Tibial nerve (tissue), 4 donors: ENCODE data around the gene RCOR2. TPM values are rescaled to one million over a fixed set of nuclear protein-coding genes. Genes with fewer than 3 reads are reported as not detected.

Source experiments
- DNase-seq, 2 donors: peaks; one replicate each; pipeline ENCODE4 v3.0.0-alpha.2; 2019; ENCODE audit warnings: low spot score in 2 of 2
- H3K27ac ChIP-seq, 4 donors: fragments of 200-600 bp; sonication (generic) in 3 of 4; one replicate each; pipeline ENCODE4 v1.5.1; 2017 to 2019; ENCODE audit warnings: mild to moderate bottlenecking in 1 of 4
- H3K27me3 ChIP-seq, 2 donors: fragments of 200-600 bp; sonication (generic) in 1 of 2; one replicate each; pipeline versions ENCODE4 v1.5.1 to v1.6.0; 2017 to 2019
- H3K36me3 ChIP-seq, 3 donors: fragments of 200-600 bp; sonication (generic); one replicate each; pipeline ENCODE4 v1.5.1; 2018 to 2019
- H3K4me1 ChIP-seq, 4 donors: fragments of 200-600 bp; sonication (generic) in 3 of 4; one replicate each; pipeline ENCODE4 v1.5.1; 2017 to 2019
- H3K4me3 ChIP-seq, 4 donors: fragments of 200-600 bp; sonication (generic) in 3 of 4; one replicate each; pipeline ENCODE4 v1.5.1; 2017 to 2019; ENCODE audit warnings: mild to moderate bottlenecking in 1 of 4, moderate library complexity in 1 of 4
- H3K9me3 ChIP-seq, 4 donors: fragments of 200-600 bp; sonication (generic) in 3 of 4; one replicate each; pipeline ENCODE4 v1.5.1; 2017 to 2019
- CTCF ChIP-seq, 5 experiments: fragments of 200-600 bp in 3 of 5; fragments of 450-650 bp in 2 of 5; sonication (generic) in 3 of 5; IDR thresholded peaks; one replicate each; pipeline ENCODE4 v1.5.1; 2016 to 2019; ENCODE audit warnings: antibody characterized with exemption in 5 of 5, mild to moderate bottlenecking in 3 of 5, moderate library complexity in 2 of 5
- EP300 ChIP-seq, 2 donors: sonication (generic); formaldehyde crosslinking; IDR thresholded peaks; one replicate each; pipeline ENCODE4 v1.6.1; 2017; ENCODE audit warnings: antibody characterized with exemption in 2 of 2, mild to moderate bottlenecking in 1 of 2
- POLR2A ChIP-seq, 2 donors: fragments of 450-650 bp; IDR thresholded peaks; one replicate each; pipeline ENCODE4 v1.6.1; 2017; ENCODE audit warnings: antibody characterized with exemption in 2 of 2, mild to moderate bottlenecking in 2 of 2, moderate library complexity in 2 of 2
- WGBS, 2 donors: methylation state at CpG; one replicate each; pipeline ENCODE4 v1.1.5; 2018; 5-methylcytosine and 5-hydroxymethylcytosine counted together
- total RNA-seq, 4 donors: library from RNA; depleted of rRNA; stranded (reverse); fragments of >200 nt; gene quantifications; one replicate each; pipeline ENCODE4 v1.1.0, GENCODE V29; 2016

The RCOR2 gene
- total RNA-seq, 4 donors from 2014 or later, result 0.22 to 1.6 TPM; not detected in 2

GRCh38 chr11:63923319-63923718, 6.4 kb upstream of the RCOR2 start:
- no peak overlapping the region for H3K27ac ChIP-seq

GRCh38 chr11:63922673-63923192, 5.8 kb upstream of the RCOR2 start:
- Histone ChIP-seq H3K4me3 (no peak overlapping the region), H3K27me3 (no peaks in the 10 kb centered on the region), H3K9me3 (no peaks in the 10 kb centered on the region), H3K36me3 (no peaks in the 10 kb centered on the region), H3K4me1 (peaks cover 0 to 31% (median 23%) of the 10 kb centered on the region in 4 donors), H3K27ac (no peak overlapping the region)
- TF ChIP-seq CTCF (IDR thresholded peaks at IDR 0.05), result no peak
- no peak for TF ChIP-seq EP300 (IDR thresholded peaks at IDR 0.05)
- no peak for TF ChIP-seq POLR2A (IDR thresholded peaks at IDR 0.05)
- DNase-seq, result no peak
- WGBS, 2 donors, result 77 to 79% methylated on average over 2 of the region's 2 CpGs

More at GRCh38 chr11:63923319-63923718, 6.4 kb upstream of the RCOR2 start:
- WGBS, 2 donors, result 47% methylated on average over 4 of the region's 4 CpGs
- Histone ChIP-seq H3K27me3 (no peaks in the 10 kb centered on the region), H3K36me3 (no peaks in the 10 kb centered on the region), H3K4me3 (no peak overlapping the region), H3K9me3 (no peaks in the 10 kb centered on the region), H3K4me1 (peaks cover 0 to 25% (median 19%) of the 10 kb centered on the region in 4 donors)
- TF ChIP-seq EP300 (IDR thresholded peaks at IDR 0.05) (no peak), CTCF (IDR thresholded peaks at IDR 0.05) (no peak), POLR2A (IDR thresholded peaks at IDR 0.05) (no peak)
- DNase-seq, result no peak

- Histone ChIP-seq H3K4me3 (no peak overlapping the region), H3K4me1 (peaks cover 0 to 47% (median 38%) of the 10 kb centered on the region in 4 donors), H3K9me3 (no peaks in the 10 kb centered on the region), H3K27me3 (no peaks in the 10 kb centered on the region), H3K36me3 (no peaks in the 10 kb centered on the region), H3K27ac (peak overlapping the region in 1 of 4 donors; percentile 11)
- TF ChIP-seq CTCF (IDR thresholded peaks at IDR 0.05) (peak in 2 of 5 experiments; percentile 21 to 23), POLR2A (IDR thresholded peaks at IDR 0.05) (no peak)
- WGBS, 2 donors, result 41 to 45% methylated on average over 12 to 14 of the region's 14 CpGs
- DNase-seq, result no peak
These were observed 4.0 kb upstream of the RCOR2 start for GRCh38 chr11:63920939-63921417.

GRCh38 chr11:63920126-63920938, 3.4 kb upstream of the RCOR2 start:
- Histone ChIP-seq H3K27ac (peak overlapping the region in 3 of 4 donors; percentile 52 to 80 (median 75)), H3K4me1 (peaks cover 0 to 54% (median 42%) of the 10 kb centered on the region in 4 donors), H3K4me3 (no peak overlapping the region), H3K9me3 (no peaks in the 10 kb centered on the region), H3K27me3 (no peaks in the 10 kb centered on the region), H3K36me3 (no peaks in the 10 kb centered on the region)
- 26 to 48% methylated on average over 17 to 20 of the region's 22 CpGs for WGBS, 2 donors
- DNase-seq, result no peak
- TF ChIP-seq POLR2A (IDR thresholded peaks at IDR 0.05), result no peak
- TF ChIP-seq CTCF (IDR thresholded peaks at IDR 0.05), result no peak
- no peak for TF ChIP-seq EP300 (IDR thresholded peaks at IDR 0.05)
